NCI-H2029 (cell line): ENCODE results near the gene UTP14A.

ENCODE experiments used
- DNase-seq: peaks from one replicate; lab custom pipeline; 2025; lab: John Stamatoyannopoulos, UW

UTP14A gene

GRCh38 chrX:129953881-129954280 lies 47.9 kb downstream of the UTP14A start:
- no peak for DNase-seq

GRCh38 chrX:129954804-129955203 lies 48.8 kb downstream of the UTP14A start:
- DNase-seq, result no peak

DNA sequence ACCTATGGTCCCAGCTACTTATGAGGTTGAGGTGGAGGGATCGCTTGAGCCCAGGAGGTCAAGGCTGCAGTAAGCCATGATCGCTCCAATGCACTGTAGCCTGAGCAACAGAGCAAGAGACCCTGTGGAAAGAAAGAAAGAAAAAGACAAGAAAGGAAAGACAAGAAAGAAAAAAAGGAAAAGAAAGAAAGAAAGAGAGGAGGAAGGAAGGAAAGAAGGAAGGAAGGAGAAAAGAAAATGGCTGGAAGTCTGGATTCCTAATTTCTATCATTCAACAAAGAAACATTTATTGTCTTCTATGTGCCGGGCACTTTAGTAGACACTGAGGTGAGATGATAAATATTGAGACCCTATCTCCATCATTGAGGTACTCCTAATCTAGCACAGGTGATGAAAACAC lies 49.7 kb downstream of the UTP14A start:
- no peak for DNase-seq

DNA sequence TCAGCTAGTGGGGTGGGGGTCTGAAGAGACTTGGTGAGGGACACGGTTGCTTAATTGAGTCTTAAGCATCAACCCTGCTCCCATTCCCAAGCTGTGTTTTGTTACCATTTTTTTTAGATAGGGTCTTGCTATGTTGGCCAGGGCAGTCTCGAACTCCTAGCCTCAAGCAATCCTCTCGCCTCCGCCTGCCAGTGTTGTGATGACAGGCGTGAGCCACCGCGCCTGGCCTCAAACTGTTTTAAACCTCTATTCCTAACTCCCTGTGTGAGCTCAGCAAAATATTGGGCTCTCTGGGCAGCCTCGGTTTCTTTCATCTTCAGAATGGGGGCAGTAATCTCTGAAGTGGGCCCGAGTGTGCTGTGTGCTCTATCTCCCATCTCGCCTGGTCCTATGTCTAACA lies 50.2 kb downstream of the UTP14A start:
- no peak for DNase-seq

DNA sequence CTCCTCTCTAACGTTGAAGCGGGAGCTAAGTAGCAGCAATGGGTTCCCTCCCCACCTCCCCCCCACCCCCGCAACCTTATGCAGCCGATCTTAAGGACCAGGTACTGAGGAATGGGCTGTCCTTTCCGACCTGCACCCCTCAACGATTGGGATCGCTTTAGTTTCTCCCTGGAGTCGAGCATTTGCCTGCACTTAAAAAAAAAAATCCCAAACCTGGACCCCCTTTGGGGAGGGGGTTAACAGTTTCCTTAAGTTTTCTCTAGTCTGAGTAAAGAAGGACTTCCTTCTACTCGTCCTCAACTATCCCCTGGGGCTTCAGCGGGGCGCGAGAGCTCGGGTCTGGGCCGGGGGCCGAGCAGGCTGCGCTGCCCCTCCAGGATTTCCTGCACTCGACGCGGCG lies 50.8 kb downstream of the UTP14A start:
- no peak for DNase-seq

GRCh38 chrX:129957241-129958082 lies 51.5 kb downstream of the UTP14A start:
- peak; percentile 29 for DNase-seq

DNA sequence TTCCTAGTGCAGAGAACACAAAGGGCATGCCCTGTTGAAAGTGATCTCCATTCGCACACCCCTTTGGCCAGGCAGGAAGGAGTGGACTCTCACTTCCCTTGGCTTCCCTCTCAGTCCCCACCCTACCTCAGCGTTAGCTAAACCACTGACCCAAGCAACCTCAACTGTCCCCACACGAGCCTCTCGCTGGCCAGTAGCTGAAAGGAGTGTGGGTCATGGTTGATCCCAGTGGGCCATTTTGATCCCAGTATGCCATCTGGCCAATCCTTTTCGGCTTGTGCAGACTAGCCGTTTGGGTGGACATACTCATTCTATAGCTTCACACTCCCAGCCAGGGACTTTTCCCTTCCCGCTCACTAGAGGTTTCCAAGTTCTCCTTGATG lies 52.1 kb downstream of the UTP14A start:
- no peak for DNase-seq

- DNase-seq, result no peak
Observed at GRCh38 chrX:129958814-129959492, 53.0 kb downstream of the UTP14A start.

- DNase-seq, result no peak
Observed at GRCh38 chrX:129959493-129959832, 53.5 kb downstream of the UTP14A start.

DNA sequence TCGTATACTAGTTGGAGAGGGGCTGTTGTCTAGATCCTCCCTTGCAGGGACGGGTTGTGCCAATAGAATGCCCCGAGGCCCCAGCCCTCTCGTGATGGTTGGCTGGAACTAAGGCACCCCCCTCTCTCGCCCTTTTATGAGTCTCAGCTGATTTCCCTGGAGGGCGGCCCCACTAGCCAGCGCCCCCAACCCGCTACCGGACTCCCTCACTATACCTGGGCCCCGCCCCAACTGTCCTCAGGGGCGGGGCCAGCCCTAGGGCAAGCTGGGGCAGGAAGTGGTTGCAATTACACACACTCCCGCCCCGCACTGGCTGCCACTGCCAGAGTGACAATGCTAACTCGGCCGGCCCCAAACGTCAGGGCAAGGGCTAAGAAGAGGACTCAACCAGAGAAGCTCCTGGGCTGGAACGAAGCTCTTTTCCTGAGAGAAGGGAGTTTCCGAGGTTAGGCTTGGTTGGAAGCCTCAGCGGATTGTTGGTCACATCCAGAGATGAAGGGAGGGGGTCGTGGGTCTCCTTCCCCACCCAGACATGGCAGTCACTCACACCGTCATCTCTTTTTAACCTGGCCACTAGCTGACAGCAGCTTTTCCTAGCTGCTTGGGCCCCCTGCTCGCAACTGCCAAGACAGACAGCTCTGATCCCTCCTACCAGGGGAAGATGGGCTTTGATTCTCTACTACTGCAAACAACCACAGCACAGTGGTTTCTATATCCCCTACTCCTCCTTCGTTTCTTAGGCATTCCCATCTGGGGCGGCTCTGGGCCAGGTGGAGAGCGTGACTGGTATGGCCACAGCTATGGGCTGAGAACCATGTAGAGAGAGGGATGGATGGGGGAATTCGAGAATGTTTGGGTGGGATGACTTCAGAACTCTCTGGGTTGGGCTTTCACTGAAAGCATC lies 55.5 kb downstream of the UTP14A start:
- peak; percentile 61 for DNase-seq

GRCh38 chrX:129963729-129964128 lies 57.8 kb downstream of the UTP14A start:
- DNase-seq, result no peak

- no peak for DNase-seq
Observed at GRCh38 chrX:129965166-129965565, 59.2 kb downstream of the UTP14A start.

- no peak for DNase-seq
Observed at GRCh38 chrX:129968968-129969367, 63.0 kb downstream of the UTP14A start.

DNA sequence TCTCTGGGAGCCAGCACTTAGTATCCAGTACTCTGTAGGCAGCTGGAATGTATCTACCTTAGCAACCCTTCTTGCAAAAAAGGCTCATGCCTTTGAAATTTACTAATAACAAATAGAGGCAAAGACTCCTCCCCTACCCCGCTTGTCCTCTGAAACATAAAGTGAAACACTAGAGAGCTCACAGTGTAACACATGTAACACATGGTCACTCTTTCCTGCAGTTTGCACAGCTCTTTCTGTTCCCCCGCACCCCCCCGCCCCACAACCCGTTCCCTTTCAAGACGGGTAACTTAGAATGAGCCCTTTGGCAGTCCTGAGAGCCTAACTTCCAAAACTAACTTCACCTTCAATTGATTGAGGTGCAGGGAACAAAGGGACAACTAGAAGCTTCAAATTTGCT lies 70.5 kb downstream of the UTP14A start:
- no peak for DNase-seq
